K562 (cell line): ENCODE results near the gene GPR162. TPM values are rescaled to one million over a fixed set of nuclear protein-coding genes. Genes with fewer than 3 reads are reported as not detected.
A peak's percentile ranks its signal among the peaks of the same experiment; 100 is the strongest.

Experiments
- FOXM1 ChIP-seq, 2 experiments: fragments of 450-650 bp in 1 of 2; sonication (generic) in 1 of 2; formaldehyde crosslinking in 1 of 2; IDR thresholded peaks; 2 replicates each; pipeline versions ENCODE4 v1.6.1 to v1.9.0; 2017 to 2022; ENCODE audit warnings: low read depth in 2 of 2, mild to moderate bottlenecking in 2 of 2, missing genetic modification reagents in 1 of 2, moderate library complexity in 1 of 2
- RAD21 ChIP-seq, 2 experiments: fragments of 250-450 bp in 1 of 2; fragments of 450-650 bp in 1 of 2; sonication (Bioruptor Pico) in 1 of 2; formaldehyde crosslinking in 1 of 2; IDR thresholded peaks in 1 of 2; conservative IDR thresholded peaks in 1 of 2; 2 replicates each; pipeline versions ENCODE4 v1.4.0 to v1.8.0; 2020 to 2022; ENCODE audit warnings: mild to moderate bottlenecking in 2 of 2, moderate library complexity in 1 of 2
- ZC3H4 ChIP-seq: sonication (generic); formaldehyde crosslinking; IDR thresholded peaks from 2 replicates; pipeline ENCODE4 v1.9.0; 2021; ENCODE audit warnings: missing genetic modification reagents, borderline replicate concordance
- ZFP30 ChIP-seq: fragments of 250-450 bp; sonication (Bioruptor Pico); IDR thresholded peaks from 2 replicates; pipeline ENCODE4 v1.8.0; 2022; ENCODE audit warnings: moderate library complexity, mild to moderate bottlenecking, inconsistent platforms, borderline replicate concordance
- polyA plus RNA-seq, 8 experiments: library from polyadenylated mRNA; depleted of rRNA in 4 of 8; stranded (reverse) in 5 of 8; unstranded in 3 of 8; fragments of >200 nt; fragmentation: Nextera tagmentation in 2 of 8; fragmentation: Illumina TruSeq in 1 of 8; extraction: Ambion mirVana in 2 of 8; extraction: Trizol in 1 of 8; gene quantifications; 2 replicates each; pipeline versions ENCODE4 v1.2.1 to v1.2.3, GENCODE V29; 2011 to 2014; ENCODE audit warnings: inconsistent platforms in 1 of 8, missing spikeins in 1 of 8
- total RNA-seq, 7 experiments: library from RNA; depleted of rRNA in 6 of 7; stranded (reverse); fragments of >200 nt in 6 of 7; fragmentation: Illumina TruSeq in 2 of 7; extraction: Trizol in 2 of 7; gene quantifications; 2 replicates each; pipeline versions ENCODE4 v1.2.1 to v1.2.3, GENCODE V29; 2011 to 2021; ENCODE audit warnings: low replicate concordance in 1 of 7
- TF ChIP-seq, protein P1 (sequence below): fragments of 450-650 bp; IDR thresholded peaks from 2 replicates; pipeline ENCODE4 v1.6.1; 2016; ENCODE audit warnings: mild to moderate bottlenecking, moderate library complexity
- TF ChIP-seq, protein P2 (sequence below): fragments of 450-650 bp; IDR thresholded peaks from 2 replicates; pipeline ENCODE4 v1.6.1; 2017; ENCODE audit warnings: antibody characterized with exemption, mild to moderate bottlenecking

GPR162 gene
- total and polyA plus RNA-seq, 9 of the 15 experiments (the other 6 are each of a cell fraction or from before 2014, with no cell fraction given) = 0.65 to 1.8 (median 1.1) TPM; not detected in 2

DNA sequence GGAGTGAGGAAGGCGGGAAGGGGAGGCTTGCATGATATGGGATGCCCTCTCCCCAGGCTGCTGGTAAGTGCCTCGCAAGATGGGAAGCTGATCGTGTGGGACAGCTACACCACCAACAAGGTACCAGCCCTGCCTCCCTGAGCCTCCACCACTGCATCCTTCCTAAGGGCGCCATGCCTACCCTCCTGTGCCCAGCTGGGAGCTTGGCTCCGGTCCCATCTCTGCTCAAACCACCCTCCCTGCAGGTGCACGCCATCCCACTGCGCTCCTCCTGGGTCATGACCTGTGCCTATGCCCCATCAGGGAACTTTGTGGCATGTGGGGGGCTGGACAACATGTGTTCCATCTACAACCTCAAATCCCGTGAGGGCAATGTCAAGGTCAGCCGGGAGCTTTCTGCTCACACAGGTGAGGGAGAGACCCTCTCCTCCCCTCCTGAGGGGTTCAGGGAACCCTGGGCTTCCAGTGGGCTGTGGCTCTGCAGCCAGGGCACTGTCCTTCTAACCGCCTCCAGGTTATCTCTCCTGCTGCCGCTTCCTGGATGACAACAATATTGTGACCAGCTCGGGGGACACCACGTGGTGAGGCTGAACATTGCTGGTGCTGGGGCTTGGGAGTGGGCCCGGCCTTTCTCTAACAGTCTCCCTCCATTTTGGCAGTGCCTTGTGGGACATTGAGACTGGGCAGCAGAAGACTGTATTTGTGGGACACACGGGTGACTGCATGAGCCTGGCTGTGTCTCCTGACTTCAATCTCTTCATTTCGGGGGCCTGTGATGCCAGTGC is 21.7 kb downstream of the GPR162 start (continued):
- TF ChIP-seq, protein P1, sequence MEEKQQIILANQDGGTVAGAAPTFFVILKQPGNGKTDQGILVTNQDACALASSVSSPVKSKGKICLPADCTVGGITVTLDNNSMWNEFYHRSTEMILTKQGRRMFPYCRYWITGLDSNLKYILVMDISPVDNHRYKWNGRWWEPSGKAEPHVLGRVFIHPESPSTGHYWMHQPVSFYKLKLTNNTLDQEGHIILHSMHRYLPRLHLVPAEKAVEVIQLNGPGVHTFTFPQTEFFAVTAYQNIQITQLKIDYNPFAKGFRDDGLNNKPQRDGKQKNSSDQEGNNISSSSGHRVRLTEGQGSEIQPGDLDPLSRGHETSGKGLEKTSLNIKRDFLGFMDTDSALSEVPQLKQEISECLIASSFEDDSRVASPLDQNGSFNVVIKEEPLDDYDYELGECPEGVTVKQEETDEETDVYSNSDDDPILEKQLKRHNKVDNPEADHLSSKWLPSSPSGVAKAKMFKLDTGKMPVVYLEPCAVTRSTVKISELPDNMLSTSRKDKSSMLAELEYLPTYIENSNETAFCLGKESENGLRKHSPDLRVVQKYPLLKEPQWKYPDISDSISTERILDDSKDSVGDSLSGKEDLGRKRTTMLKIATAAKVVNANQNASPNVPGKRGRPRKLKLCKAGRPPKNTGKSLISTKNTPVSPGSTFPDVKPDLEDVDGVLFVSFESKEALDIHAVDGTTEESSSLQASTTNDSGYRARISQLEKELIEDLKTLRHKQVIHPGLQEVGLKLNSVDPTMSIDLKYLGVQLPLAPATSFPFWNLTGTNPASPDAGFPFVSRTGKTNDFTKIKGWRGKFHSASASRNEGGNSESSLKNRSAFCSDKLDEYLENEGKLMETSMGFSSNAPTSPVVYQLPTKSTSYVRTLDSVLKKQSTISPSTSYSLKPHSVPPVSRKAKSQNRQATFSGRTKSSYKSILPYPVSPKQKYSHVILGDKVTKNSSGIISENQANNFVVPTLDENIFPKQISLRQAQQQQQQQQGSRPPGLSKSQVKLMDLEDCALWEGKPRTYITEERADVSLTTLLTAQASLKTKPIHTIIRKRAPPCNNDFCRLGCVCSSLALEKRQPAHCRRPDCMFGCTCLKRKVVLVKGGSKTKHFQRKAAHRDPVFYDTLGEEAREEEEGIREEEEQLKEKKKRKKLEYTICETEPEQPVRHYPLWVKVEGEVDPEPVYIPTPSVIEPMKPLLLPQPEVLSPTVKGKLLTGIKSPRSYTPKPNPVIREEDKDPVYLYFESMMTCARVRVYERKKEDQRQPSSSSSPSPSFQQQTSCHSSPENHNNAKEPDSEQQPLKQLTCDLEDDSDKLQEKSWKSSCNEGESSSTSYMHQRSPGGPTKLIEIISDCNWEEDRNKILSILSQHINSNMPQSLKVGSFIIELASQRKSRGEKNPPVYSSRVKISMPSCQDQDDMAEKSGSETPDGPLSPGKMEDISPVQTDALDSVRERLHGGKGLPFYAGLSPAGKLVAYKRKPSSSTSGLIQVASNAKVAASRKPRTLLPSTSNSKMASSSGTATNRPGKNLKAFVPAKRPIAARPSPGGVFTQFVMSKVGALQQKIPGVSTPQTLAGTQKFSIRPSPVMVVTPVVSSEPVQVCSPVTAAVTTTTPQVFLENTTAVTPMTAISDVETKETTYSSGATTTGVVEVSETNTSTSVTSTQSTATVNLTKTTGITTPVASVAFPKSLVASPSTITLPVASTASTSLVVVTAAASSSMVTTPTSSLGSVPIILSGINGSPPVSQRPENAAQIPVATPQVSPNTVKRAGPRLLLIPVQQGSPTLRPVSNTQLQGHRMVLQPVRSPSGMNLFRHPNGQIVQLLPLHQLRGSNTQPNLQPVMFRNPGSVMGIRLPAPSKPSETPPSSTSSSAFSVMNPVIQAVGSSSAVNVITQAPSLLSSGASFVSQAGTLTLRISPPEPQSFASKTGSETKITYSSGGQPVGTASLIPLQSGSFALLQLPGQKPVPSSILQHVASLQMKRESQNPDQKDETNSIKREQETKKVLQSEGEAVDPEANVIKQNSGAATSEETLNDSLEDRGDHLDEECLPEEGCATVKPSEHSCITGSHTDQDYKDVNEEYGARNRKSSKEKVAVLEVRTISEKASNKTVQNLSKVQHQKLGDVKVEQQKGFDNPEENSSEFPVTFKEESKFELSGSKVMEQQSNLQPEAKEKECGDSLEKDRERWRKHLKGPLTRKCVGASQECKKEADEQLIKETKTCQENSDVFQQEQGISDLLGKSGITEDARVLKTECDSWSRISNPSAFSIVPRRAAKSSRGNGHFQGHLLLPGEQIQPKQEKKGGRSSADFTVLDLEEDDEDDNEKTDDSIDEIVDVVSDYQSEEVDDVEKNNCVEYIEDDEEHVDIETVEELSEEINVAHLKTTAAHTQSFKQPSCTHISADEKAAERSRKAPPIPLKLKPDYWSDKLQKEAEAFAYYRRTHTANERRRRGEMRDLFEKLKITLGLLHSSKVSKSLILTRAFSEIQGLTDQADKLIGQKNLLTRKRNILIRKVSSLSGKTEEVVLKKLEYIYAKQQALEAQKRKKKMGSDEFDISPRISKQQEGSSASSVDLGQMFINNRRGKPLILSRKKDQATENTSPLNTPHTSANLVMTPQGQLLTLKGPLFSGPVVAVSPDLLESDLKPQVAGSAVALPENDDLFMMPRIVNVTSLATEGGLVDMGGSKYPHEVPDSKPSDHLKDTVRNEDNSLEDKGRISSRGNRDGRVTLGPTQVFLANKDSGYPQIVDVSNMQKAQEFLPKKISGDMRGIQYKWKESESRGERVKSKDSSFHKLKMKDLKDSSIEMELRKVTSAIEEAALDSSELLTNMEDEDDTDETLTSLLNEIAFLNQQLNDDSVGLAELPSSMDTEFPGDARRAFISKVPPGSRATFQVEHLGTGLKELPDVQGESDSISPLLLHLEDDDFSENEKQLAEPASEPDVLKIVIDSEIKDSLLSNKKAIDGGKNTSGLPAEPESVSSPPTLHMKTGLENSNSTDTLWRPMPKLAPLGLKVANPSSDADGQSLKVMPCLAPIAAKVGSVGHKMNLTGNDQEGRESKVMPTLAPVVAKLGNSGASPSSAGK = peak; percentile 66
- TF ChIP-seq RAD21 (CRISPR knock-in tag; conservative IDR thresholded peaks at IDR 0.05 in 1 of 2, IDR thresholded peaks at IDR 0.05 in 1 of 2) (peak in 1 of 2 experiments; percentile 40; a peak in 2 of 4 replicates), ZC3H4 (CRISPR knock-in tag) (no peak), FOXM1 (IDR thresholded peaks at IDR 0.05; ENCODE audit: low read depth) (no peak), FOXM1 (CRISPR knock-in tag; IDR thresholded peaks at IDR 0.05; ENCODE audit: low read depth) (no peak), ZFP30 (CRISPR knock-in tag) (no peak)
- TF ChIP-seq, protein P2, sequence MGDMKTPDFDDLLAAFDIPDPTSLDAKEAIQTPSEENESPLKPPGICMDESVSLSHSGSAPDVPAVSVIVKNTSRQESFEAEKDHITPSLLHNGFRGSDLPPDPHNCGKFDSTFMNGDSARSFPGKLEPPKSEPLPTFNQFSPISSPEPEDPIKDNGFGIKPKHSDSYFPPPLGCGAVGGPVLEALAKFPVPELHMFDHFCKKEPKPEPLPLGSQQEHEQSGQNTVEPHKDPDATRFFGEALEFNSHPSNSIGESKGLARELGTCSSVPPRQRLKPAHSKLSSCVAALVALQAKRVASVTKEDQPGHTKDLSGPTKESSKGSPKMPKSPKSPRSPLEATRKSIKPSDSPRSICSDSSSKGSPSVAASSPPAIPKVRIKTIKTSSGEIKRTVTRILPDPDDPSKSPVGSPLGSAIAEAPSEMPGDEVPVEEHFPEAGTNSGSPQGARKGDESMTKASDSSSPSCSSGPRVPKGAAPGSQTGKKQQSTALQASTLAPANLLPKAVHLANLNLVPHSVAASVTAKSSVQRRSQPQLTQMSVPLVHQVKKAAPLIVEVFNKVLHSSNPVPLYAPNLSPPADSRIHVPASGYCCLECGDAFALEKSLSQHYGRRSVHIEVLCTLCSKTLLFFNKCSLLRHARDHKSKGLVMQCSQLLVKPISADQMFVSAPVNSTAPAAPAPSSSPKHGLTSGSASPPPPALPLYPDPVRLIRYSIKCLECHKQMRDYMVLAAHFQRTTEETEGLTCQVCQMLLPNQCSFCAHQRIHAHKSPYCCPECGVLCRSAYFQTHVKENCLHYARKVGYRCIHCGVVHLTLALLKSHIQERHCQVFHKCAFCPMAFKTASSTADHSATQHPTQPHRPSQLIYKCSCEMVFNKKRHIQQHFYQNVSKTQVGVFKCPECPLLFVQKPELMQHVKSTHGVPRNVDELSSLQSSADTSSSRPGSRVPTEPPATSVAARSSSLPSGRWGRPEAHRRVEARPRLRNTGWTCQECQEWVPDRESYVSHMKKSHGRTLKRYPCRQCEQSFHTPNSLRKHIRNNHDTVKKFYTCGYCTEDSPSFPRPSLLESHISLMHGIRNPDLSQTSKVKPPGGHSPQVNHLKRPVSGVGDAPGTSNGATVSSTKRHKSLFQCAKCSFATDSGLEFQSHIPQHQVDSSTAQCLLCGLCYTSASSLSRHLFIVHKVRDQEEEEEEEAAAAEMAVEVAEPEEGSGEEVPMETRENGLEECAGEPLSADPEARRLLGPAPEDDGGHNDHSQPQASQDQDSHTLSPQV = peak; percentile 58
